ENCODE results near the gene GALNTL6.

- TF ChIP-seq, protein P1, sequence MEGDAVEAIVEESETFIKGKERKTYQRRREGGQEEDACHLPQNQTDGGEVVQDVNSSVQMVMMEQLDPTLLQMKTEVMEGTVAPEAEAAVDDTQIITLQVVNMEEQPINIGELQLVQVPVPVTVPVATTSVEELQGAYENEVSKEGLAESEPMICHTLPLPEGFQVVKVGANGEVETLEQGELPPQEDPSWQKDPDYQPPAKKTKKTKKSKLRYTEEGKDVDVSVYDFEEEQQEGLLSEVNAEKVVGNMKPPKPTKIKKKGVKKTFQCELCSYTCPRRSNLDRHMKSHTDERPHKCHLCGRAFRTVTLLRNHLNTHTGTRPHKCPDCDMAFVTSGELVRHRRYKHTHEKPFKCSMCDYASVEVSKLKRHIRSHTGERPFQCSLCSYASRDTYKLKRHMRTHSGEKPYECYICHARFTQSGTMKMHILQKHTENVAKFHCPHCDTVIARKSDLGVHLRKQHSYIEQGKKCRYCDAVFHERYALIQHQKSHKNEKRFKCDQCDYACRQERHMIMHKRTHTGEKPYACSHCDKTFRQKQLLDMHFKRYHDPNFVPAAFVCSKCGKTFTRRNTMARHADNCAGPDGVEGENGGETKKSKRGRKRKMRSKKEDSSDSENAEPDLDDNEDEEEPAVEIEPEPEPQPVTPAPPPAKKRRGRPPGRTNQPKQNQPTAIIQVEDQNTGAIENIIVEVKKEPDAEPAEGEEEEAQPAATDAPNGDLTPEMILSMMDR (IDR thresholded peaks at IDR 0.05) = no peak
- TF ChIP-seq POLR2A (IDR thresholded peaks at IDR 0.05) = no peak
Observed at GRCh38 chr4:172871381-172871780, 1058.2 kb downstream of the GALNTL6 start.

All from Peyer's patch (tissue), 4 donors.